ENCODE results near the gene ANXA1. TPM values are rescaled to one million over a fixed set of nuclear protein-coding genes. Genes with fewer than 3 reads are reported as not detected.

ANXA1 gene, protein sequence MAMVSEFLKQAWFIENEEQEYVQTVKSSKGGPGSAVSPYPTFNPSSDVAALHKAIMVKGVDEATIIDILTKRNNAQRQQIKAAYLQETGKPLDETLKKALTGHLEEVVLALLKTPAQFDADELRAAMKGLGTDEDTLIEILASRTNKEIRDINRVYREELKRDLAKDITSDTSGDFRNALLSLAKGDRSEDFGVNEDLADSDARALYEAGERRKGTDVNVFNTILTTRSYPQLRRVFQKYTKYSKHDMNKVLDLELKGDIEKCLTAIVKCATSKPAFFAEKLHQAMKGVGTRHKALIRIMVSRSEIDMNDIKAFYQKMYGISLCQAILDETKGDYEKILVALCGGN
- total RNA-seq, result 678 and 1,252 TPM in 2 replicates

DNA sequence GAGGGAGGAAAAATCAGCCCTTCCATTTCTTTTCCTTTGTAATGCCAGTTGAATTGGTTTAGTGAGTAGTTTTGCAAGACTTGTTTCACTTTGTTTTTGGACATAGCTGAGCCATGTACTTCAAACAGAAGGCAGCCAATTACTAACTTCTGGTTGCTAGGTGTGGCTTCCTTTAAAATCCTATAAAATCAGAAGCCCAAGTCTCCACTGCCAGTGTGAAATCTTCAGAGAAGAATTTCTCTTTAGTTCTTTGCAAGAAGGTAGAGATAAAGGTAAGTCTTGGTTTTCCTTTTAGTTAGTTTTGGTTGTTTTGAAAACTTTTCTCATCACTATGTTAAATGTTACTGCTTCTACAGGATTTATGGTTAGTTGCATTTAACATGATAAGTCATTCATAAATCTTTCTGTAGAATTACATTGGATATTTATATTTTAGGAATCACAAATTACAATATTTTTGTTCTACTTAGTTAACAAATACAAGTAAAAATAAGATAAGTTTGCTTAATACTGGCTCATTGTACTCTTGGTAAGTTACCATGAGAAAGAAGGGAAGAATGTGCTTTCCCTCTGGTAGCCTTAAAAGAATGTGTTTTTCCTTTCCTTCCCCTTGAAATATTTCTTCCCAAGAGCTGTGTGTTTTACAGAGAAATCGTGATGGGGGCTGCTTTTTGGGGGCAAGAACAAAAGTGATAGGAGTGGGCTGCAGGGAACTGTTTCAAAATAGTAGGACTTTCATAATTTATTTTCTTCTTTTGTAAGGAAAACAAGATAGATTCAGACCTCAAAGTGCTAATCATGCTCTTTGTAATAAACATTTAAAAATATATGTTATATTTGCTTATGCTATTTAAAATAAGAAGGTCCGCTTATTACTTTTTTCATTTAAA lies at the start of gene ANXA1:
ANXA1 (plus strand) TSS at position 213 of the 890 bp plus-strand sequence. CDS start 6,671 bp downstream, outside the sequence.

Other genes starting within 250 kb of the ANXA1 start
- 141 and 164 TPM in 2 replicates for gene ALDH1A1, start 198.8 kb upstream of the ANXA1 start, total RNA-seq

Data from smooth muscle cell of the umbilical artery (primary cell).